Endothelial cell of umbilical vein (primary cell): ENCODE measurements around the gene PRKCB. TPM values are rescaled to one million over a fixed set of nuclear protein-coding genes. Genes with fewer than 3 reads are reported as not detected.

ENCODE experiments used
- BruUV-seq: library from RNA; stranded (reverse); fragments of 400-500 nt; replicated peaks from 2 replicates; lab custom pipeline; 2021; lab: Mats Ljungman, UMichigan
- CTCF ChIA-PET: fragments of 300-600, 350-600 bp; sonication (Branson Sonifier 250); formaldehyde crosslinking; loops from one replicate; lab custom pipeline; 2021; ENCODE audit warnings: antibody characterized with exemption, inconsistent platforms; lab: Charles Lee
- POLR2A ChIA-PET: fragments of 300-600, 350-600 bp; sonication (Branson Sonifier 250); formaldehyde crosslinking; loops from one replicate; lab custom pipeline; 2021; ENCODE audit warnings: antibody characterized with exemption, inconsistent platforms; lab: Charles Lee
- DNase-seq: peaks from one replicate; pipeline ENCODE4 v3.0.0-alpha.2; 2011; ENCODE audit warnings: low read depth, low spot score
- FAIRE-seq: peaks from 2 replicates; lab custom pipeline; 2011; peaks lifted over from hg19 to GRCh38; lab: Jason Lieb, UNC
- H2AFZ ChIP-seq: 2 replicates; pipeline ENCODE4 v1.6.0; 2012; ENCODE audit warnings: low read depth, low read length, control low read depth, inconsistent platforms
- H3K27ac ChIP-seq: 2 replicates; pipeline ENCODE4 v1.5.1; 2011; ENCODE audit warnings: low read depth, mild to moderate bottlenecking, control low read depth, low read length, moderate library complexity; ENCODE audit not compliant: insufficient read depth
- H3K27me3 ChIP-seq, 2 experiments: 2 replicates each; pipeline versions ENCODE4 v1.6.0 to v1.6.1; 2011; ENCODE audit warnings: low read length in 2 of 2, mixed read lengths in 1 of 2; ENCODE audit not compliant: control insufficient read depth in 2 of 2, insufficient read depth in 2 of 2
- H3K36me3 ChIP-seq, 2 experiments: 2 replicates in 1 of 2; 3 replicates in 1 of 2; pipeline ENCODE4 v1.5.1; 2011; ENCODE audit warnings: low read length in 2 of 2, mild to moderate bottlenecking in 1 of 2, moderate library complexity in 1 of 2; ENCODE audit not compliant: control insufficient read depth in 2 of 2, insufficient read depth in 2 of 2; ENCODE audit errors: extremely low read depth in 1 of 2
- H3K4me1 ChIP-seq: 3 replicates; pipeline ENCODE4 v1.5.1; 2011; ENCODE audit warnings: mild to moderate bottlenecking, low read length; ENCODE audit not compliant: control insufficient read depth, insufficient read depth; ENCODE audit errors: extremely low read depth
- H3K4me2 ChIP-seq: 2 replicates; pipeline ENCODE4 v1.6.1; 2011; ENCODE audit warnings: low read length, control low read depth, mixed read lengths; ENCODE audit not compliant: insufficient read depth
- H3K4me3 ChIP-seq, 3 experiments: fragments of 200-600 bp in 1 of 3; sonication (generic), shearing (Covaris generic) in 1 of 3; replicated peaks in 1 of 3; 2 replicates each; pipeline ENCODE4 v1.5.1; 2011 to 2016; ENCODE audit warnings: control low read depth in 3 of 3, low read length in 3 of 3, mild to moderate bottlenecking in 2 of 3, inconsistent platforms in 1 of 3, low read depth in 1 of 3, moderate library complexity in 1 of 3; ENCODE audit not compliant: insufficient read depth in 1 of 3
- H3K79me2 ChIP-seq: 2 replicates; pipeline ENCODE4 v1.6.0; 2012; ENCODE audit warnings: low read length, inconsistent platforms; ENCODE audit not compliant: control insufficient read depth, insufficient read depth
- H3K9ac ChIP-seq: replicated peaks from 2 replicates; pipeline ENCODE3; 2011; ENCODE audit warnings: low read length, control low read depth; ENCODE audit not compliant: insufficient read depth; ENCODE audit errors: extremely low read depth
- H3K9me1 ChIP-seq: replicated peaks from 3 replicates; pipeline ENCODE4 v1.6.0; 2011; ENCODE audit warnings: mild to moderate bottlenecking, low read length; ENCODE audit not compliant: control insufficient read depth, insufficient read depth; ENCODE audit errors: extremely low read depth
- H3K9me3 ChIP-seq: replicated peaks from 2 replicates; pipeline ENCODE4 v1.5.1; 2012; ENCODE audit warnings: low read length, inconsistent platforms; ENCODE audit not compliant: control insufficient read depth, insufficient read depth
- H4K20me1 ChIP-seq: replicated peaks from 2 replicates; pipeline ENCODE3; 2011; ENCODE audit warnings: mild to moderate bottlenecking, low read length; ENCODE audit not compliant: control insufficient read depth, insufficient read depth; ENCODE audit errors: extremely low read depth
- EZH2 ChIP-seq: IDR thresholded peaks from 2 replicates; pipeline ENCODE4 v1.6.1; 2012; ENCODE audit warnings: borderline replicate concordance, low read depth, mild to moderate bottlenecking, moderate library complexity, low read length, inconsistent platforms; ENCODE audit not compliant: severe bottlenecking
- FOS ChIP-seq: IDR thresholded peaks from 2 replicates; pipeline ENCODE4 v1.6.1; 2011; ENCODE audit warnings: mild to moderate bottlenecking, low read length, moderate library complexity, borderline replicate concordance; ENCODE audit not compliant: insufficient read depth
- POLR2A ChIP-seq: IDR thresholded peaks from 2 replicates; pipeline ENCODE4 v1.6.1; 2012; ENCODE audit warnings: low read depth, mild to moderate bottlenecking, control low read depth, low read length
- dilution Hi-C: fragments of 300-500 bp; cut with MboI; formaldehyde crosslinking; loops from one replicate; pipeline ENCODE4 v1.15.0; 2019; ENCODE audit warnings: low sequenced_read_pairs; ENCODE audit not compliant: extremely low pct_ligation_motif_present
- intact Hi-C: fragments of 100-400 bp; cut with micrococcal nuclease; formaldehyde crosslinking; loops from one replicate; pipeline ENCODE4 v1.10.0; 2022
- polyA plus RNA-seq, 4 experiments: library from polyadenylated mRNA; depleted of rRNA in 3 of 4; stranded (reverse) in 3 of 4; unstranded in 1 of 4; fragments of >200 nt; gene quantifications; 2 replicates each; pipeline versions ENCODE4 v1.2.1 to v1.2.3, GENCODE V29; 2011 to 2012; ENCODE audit warnings: missing spikeins in 1 of 4
- total RNA-seq: library from RNA; stranded (reverse); gene quantifications from 2 replicates; pipeline ENCODE4 v1.2.3, GENCODE V29; 2021

Gene PRKCB
- total and polyA plus RNA-seq, 2 donors (not counting 3 experiments of a cell fraction or from before 2014, with no cell fraction given): 0.01 TPM; not detected in 1

GRCh38 chr16:24217461-24217860 lies 381.7 kb downstream of the PRKCB start:
- H4K20me1 ChIP-seq: no peaks in the 10 kb centered on the region
- intact Hi-C loops (no loop called here), dilution Hi-C loops (no loop called here)
- H3K9me1 ChIP-seq: no peaks in the 10 kb centered on the region
- H3K9me3 ChIP-seq: no peaks in the 10 kb centered on the region
- H3K4me2 ChIP-seq: no peak overlapping the region
- POLR2A ChIA-PET: no interaction called here
- BruUV-seq: no TSS peak
- CTCF ChIA-PET: interaction anchor here (0.5 to 1.8 kb wide), 2 partner anchors 147 to 268 kb away, joined by 3 to 6 read pairs; no protein-coding TSS in a partner anchor
- FAIRE-seq (no peak), DNase-seq (no peak)
- no peak overlapping the region for H2AFZ ChIP-seq
- H3K79me2 ChIP-seq: no peaks in the 10 kb centered on the region
- H3K27me3 ChIP-seq: no peaks in the 10 kb centered on the region
- H3K4me1 ChIP-seq: no peaks in the 10 kb centered on the region
- TF ChIP-seq POLR2A: no peak
- no peaks in the 10 kb centered on the region for H3K36me3 ChIP-seq
- H3K9ac ChIP-seq: no peak overlapping the region
- H3K27ac ChIP-seq: no peak overlapping the region
- no peak overlapping the region for H3K4me3 ChIP-seq

- Histone ChIP-seq H3K4me2 (no peak overlapping the region), H3K36me3 (no peaks in the 10 kb centered on the region), H3K9me1 (no peaks in the 10 kb centered on the region), H3K9me3 (no peaks in the 10 kb centered on the region), H4K20me1 (no peaks in the 10 kb centered on the region), H3K4me3 (no peak overlapping the region), H3K4me1 (no peaks in the 10 kb centered on the region), H3K9ac (no peak overlapping the region), H2AFZ (no peak overlapping the region), H3K27ac (no peak overlapping the region), H3K79me2 (no peaks in the 10 kb centered on the region), H3K27me3 (no peaks in the 10 kb centered on the region)
- no peak for FAIRE-seq
- intact Hi-C loops (no loop called here), dilution Hi-C loops (no loop called here)
- ChIA-PET POLR2A (no interaction called here), CTCF (no interaction called here)
- BruUV-seq: no TSS peak
- no peak for TF ChIP-seq FOS
- no peak for TF ChIP-seq EZH2
- DNase-seq: no peak
These were observed 382.5 kb downstream of the PRKCB start for GRCh38 chr16:24218299-24218698.
